HUES6 (cell line): ENCODE results near the gene STK39.

Experiments
- H3K27ac ChIP-seq: 2 replicates; pipeline ENCODE4 v1.7.0; 2013; ENCODE audit warnings: low read depth, mild to moderate bottlenecking, low read length, inconsistent platforms
- H3K27me3 ChIP-seq: 2 replicates; pipeline ENCODE4 v1.6.1; 2013; ENCODE audit warnings: low read length; ENCODE audit not compliant: control insufficient read depth, insufficient read depth
- H3K36me3 ChIP-seq: 2 replicates; pipeline ENCODE4 v1.6.1; 2013; ENCODE audit warnings: low read length; ENCODE audit not compliant: control insufficient read depth, insufficient read depth
- H3K4me1 ChIP-seq: 2 replicates; pipeline ENCODE4 v1.6.1; 2013; ENCODE audit warnings: low read length; ENCODE audit not compliant: control insufficient read depth, insufficient read depth
- H3K4me3 ChIP-seq: 2 replicates; pipeline ENCODE4 v1.5.1; 2013; ENCODE audit warnings: low read depth, low read length
- H3K9ac ChIP-seq: one replicate; pipeline ENCODE4 v1.6.1; 2013; ENCODE audit warnings: mild to moderate bottlenecking, low read length
- H3K9me3 ChIP-seq: 2 replicates; pipeline ENCODE4 v1.6.1; 2013; ENCODE audit warnings: low read depth, low read length; ENCODE audit not compliant: control insufficient read depth, insufficient read depth

STK39 gene

GRCh38 chr2:168256448-168256847, 9.1 kb upstream of the STK39 start:
- no peaks in the 10 kb centered on the region for H3K27me3 ChIP-seq
- no peak overlapping the region for H3K27ac ChIP-seq
- no peak overlapping the region for H3K9ac ChIP-seq
- H3K4me1 ChIP-seq = no peaks in the 10 kb centered on the region
- peaks cover 11% of the 10 kb centered on the region; the same call in 1 of the 2 replicates for H3K9me3 ChIP-seq
- H3K36me3 ChIP-seq = no peaks in the 10 kb centered on the region
- H3K4me3 ChIP-seq = no peak overlapping the region

DNA sequence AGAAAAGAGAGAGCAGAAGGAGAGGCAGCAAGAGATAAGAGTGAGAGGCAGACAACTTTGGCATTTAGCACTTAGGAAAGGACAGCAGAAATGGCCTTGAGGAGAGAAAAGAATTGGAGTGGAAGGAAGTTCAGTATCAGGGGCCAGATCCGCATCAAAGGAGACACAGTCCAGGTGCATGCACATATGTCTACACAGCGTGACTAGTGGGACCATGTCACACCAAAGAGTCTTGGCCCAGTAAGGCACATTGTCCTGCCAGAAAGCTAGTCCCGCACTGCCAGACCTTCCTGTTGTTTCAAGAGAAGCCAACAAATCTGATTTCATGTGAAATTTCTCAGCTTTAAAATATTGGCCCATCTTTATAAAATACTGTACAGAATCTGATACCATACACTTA, 8.5 kb upstream of the STK39 start:
- H3K27me3 ChIP-seq = no peaks in the 10 kb centered on the region
- H3K27ac ChIP-seq = no peak overlapping the region
- H3K9ac ChIP-seq = no peak overlapping the region
- no peak overlapping the region for H3K4me3 ChIP-seq
- H3K36me3 ChIP-seq = no peaks in the 10 kb centered on the region
- H3K4me1 ChIP-seq = no peaks in the 10 kb centered on the region
- H3K9me3 ChIP-seq = peaks cover 11% of the 10 kb centered on the region; the same call in 1 of the 2 replicates

- Histone ChIP-seq H3K27ac (no peak overlapping the region), H3K9me3 (peaks cover 10% of the 10 kb centered on the region; the same call in 1 of the 2 replicates), H3K9ac (no peak overlapping the region), H3K4me1 (no peaks in the 10 kb centered on the region), H3K4me3 (no peak overlapping the region), H3K36me3 (no peaks in the 10 kb centered on the region), H3K27me3 (no peaks in the 10 kb centered on the region)
Observed at GRCh38 chr2:168255103-168255502, 7.7 kb upstream of the STK39 start.

- Histone ChIP-seq H3K27me3 (no peaks in the 10 kb centered on the region), H3K27ac (no peak overlapping the region), H3K9ac (no peak overlapping the region), H3K4me1 (no peaks in the 10 kb centered on the region), H3K9me3 (peaks cover 2% of the 10 kb centered on the region; the same call in 1 of the 2 replicates), H3K4me3 (no peak overlapping the region), H3K36me3 (no peaks in the 10 kb centered on the region)
Observed at GRCh38 chr2:168254158-168254935, 7.0 kb upstream of the STK39 start.

- no peaks in the 10 kb centered on the region for H3K27me3 ChIP-seq
- H3K9me3 ChIP-seq = no peaks in the 10 kb centered on the region
- no peak overlapping the region for H3K9ac ChIP-seq
- H3K36me3 ChIP-seq = no peaks in the 10 kb centered on the region
- no peak overlapping the region for H3K27ac ChIP-seq
- no peak overlapping the region for H3K4me3 ChIP-seq
- peaks cover 5% of the 10 kb centered on the region; the same call in 1 of the 2 replicates for H3K4me1 ChIP-seq
Observed at GRCh38 chr2:168253379-168253778, 6.0 kb upstream of the STK39 start.

- no peaks in the 10 kb centered on the region for H3K27me3 ChIP-seq
- H3K27ac ChIP-seq = no peak overlapping the region
- no peaks in the 10 kb centered on the region for H3K36me3 ChIP-seq
- H3K9ac ChIP-seq = no peak overlapping the region
- H3K4me1 ChIP-seq = peaks cover 9% of the 10 kb centered on the region; the same call in 1 of the 2 replicates
- H3K4me3 ChIP-seq = no peak overlapping the region
- H3K9me3 ChIP-seq = no peaks in the 10 kb centered on the region
Observed at GRCh38 chr2:168252976-168253375, 5.6 kb upstream of the STK39 start.

- Histone ChIP-seq H3K9me3 (no peaks in the 10 kb centered on the region), H3K36me3 (no peaks in the 10 kb centered on the region), H3K4me3 (peak overlapping the region; percentile 75), H3K9ac (peak overlapping the region; percentile 66), H3K4me1 (peaks cover 21% of the 10 kb centered on the region), H3K27ac (no peak overlapping the region), H3K27me3 (no peaks in the 10 kb centered on the region)
Observed at GRCh38 chr2:168246483-168247340, 683 bp downstream of the STK39 start.

- Histone ChIP-seq H3K9ac (peak overlapping the region; percentile 66), H3K4me3 (peak overlapping the region; percentile 75), H3K4me1 (peaks cover 27% of the 10 kb centered on the region), H3K27ac (no peak overlapping the region), H3K36me3 (no peaks in the 10 kb centered on the region), H3K27me3 (no peaks in the 10 kb centered on the region), H3K9me3 (no peaks in the 10 kb centered on the region)
Observed at GRCh38 chr2:168246072-168246482, 1.3 kb downstream of the STK39 start.

GRCh38 chr2:168245074-168245825, 2.1 kb downstream of the STK39 start:
- Histone ChIP-seq H3K4me1 (peaks cover 33% of the 10 kb centered on the region), H3K27ac (no peak overlapping the region), H3K9me3 (no peaks in the 10 kb centered on the region), H3K27me3 (no peaks in the 10 kb centered on the region), H3K9ac (no peak overlapping the region), H3K36me3 (no peaks in the 10 kb centered on the region), H3K4me3 (peak overlapping the region; percentile 16; the same call in 1 of the 2 replicates)

DNA sequence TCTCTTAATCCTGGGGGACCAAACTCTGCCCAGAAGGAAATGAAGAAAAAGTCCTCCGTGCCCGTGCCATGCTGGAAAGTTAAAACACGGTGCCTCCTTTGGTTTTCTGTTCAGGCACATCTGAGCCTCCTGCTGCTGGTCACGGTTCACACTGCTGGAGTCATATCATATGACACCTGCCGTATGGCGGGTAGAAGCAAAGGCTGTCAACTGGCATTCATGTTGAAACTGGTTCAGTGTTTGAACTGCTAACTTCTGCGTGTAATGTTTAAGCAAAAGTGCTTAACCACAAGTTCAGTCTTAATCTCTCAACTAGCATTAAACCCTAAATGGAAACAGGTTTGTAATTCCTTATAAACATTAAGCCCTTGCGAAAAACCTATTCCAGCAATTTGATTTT, 3.1 kb downstream of the STK39 start:
- Histone ChIP-seq H3K27me3 (no peaks in the 10 kb centered on the region), H3K4me1 (peaks cover 33% of the 10 kb centered on the region), H3K4me3 (no peak overlapping the region), H3K36me3 (no peaks in the 10 kb centered on the region), H3K9me3 (no peaks in the 10 kb centered on the region), H3K9ac (no peak overlapping the region), H3K27ac (no peak overlapping the region)
